Stimulated activated memory B cell treated with anti-CD40 and anti-IgM and Interleukin-4, amounts not matched to agents 10 μg/mL and 1 μg/mL and 100 μg/mL, for 72 hours (primary cell): ENCODE data around the gene TRPC4AP.
"Not testable (repeated sequence)": the region's sequence is repeated elsewhere in the genome, so short reads cannot be mapped to it uniquely, and the experiment has no call there.

Experiments
- ATAC-seq: fragments of 150-1000 bp; cut with Tn5 transposase; 2 replicates; pipeline ENCODE4 v1.10.0; 2021
- H3K27ac Mint-ChIP-seq: one replicate; pipeline ENCODE4 v1.8.0; 2022; ENCODE audit warnings: mild to moderate bottlenecking, mixed read lengths
- H3K27me3 Mint-ChIP-seq: one replicate; pipeline ENCODE4 v1.8.0; 2022; ENCODE audit warnings: mixed read lengths
- H3K36me3 Mint-ChIP-seq: one replicate; pipeline ENCODE4 v1.8.0; 2022; ENCODE audit warnings: mixed read lengths
- H3K4me1 Mint-ChIP-seq: one replicate; pipeline ENCODE4 v1.8.0; 2022; ENCODE audit warnings: mixed read lengths
- H3K4me3 Mint-ChIP-seq: one replicate; pipeline ENCODE4 v1.8.0; 2022; ENCODE audit warnings: mild to moderate bottlenecking, moderate library complexity, mixed read lengths
- H3K9me3 Mint-ChIP-seq: one replicate; pipeline ENCODE4 v1.8.0; 2022; ENCODE audit warnings: mixed read lengths

TRPC4AP gene

DNA sequence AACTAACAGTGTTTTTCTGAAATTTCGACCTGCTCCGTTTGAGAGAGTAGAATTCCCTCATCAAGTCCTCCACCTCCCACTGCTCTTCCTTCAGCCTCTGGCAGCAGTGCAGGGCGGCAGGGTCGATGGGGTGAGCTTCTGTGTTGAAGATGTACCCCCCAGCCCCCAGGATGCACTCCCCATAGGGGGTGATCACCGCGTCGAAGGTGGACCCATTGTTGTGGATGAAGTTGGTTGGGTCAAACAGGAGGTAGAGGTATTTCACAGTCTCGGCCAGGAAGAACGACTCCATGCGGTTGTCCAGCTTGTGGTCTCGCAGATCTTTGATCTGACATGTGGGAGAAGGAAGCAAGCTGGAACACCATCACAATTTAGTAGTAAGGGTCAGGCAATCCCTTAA is 23.0 kb upstream of the TRPC4AP start:
- Mint-ChIP-seq H3K27ac (no peak overlapping the region), H3K27me3 (no peaks in the 10 kb centered on the region), H3K4me3 (no peak overlapping the region), H3K4me1 (peaks cover 5% of the 10 kb centered on the region), H3K9me3 (no peaks in the 10 kb centered on the region), H3K36me3 (peaks cover 47% of the 10 kb centered on the region)
- ATAC-seq: no peak

DNA sequence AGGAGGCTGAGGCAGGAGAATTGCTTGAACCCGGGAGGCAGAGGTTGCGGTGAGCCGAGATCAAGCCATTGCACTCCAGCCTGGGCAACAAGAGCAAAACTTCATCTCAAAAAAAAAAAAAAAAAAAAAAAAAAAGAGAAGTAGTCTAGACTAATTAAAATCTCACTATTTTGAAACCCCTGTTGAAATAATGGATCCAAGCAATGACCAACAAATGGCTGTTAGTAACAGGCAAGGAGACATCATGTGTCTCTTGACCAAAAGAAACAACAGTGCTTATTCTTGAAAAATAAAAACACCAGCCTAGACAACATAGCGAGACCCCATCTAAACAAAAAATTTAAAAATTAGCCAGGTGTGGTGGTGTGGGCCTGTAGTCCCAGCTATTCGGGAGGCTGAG is 19.7 kb upstream of the TRPC4AP start:
- H3K4me1 Mint-ChIP-seq, ATAC-seq, H3K27me3 Mint-ChIP-seq, H3K4me3 Mint-ChIP-seq, H3K9me3 Mint-ChIP-seq, H3K27ac Mint-ChIP-seq: not testable (repeated sequence)
- peaks cover 29% of the 10 kb centered on the region for H3K36me3 Mint-ChIP-seq

DNA sequence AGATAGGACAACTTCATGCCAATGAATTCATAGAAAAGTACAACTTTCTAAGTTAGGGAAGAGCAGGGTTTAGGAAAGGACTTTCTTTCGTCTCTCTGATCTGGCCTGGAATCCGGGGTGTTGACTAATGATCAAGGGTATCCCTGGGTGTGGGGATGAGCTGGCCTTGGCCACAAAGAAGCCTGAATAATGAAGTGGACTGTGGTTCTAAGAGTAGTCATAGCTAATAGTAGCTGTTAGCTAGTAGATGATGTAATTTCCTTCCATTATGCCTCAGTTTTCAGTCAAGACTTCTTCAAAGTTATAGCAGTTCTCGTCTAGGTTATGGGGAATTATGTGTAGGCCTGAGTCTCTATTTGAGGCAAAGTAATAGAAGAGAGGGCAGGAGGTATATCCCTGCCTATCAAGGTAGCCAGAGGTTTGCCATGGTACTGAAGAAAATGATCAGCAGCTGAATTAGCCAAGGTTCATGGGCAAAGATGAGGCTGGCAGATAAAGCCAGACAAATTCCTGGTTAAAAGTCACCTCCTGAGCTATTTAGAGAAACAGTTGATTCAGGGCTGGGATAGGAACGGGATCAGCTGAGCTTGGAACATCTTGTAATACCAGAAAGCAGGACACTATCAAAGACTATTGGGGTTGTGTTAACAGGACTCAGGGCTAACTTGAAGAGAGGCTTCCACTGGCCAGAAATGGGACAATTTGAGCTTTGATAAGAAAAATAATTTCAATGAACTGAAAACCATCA is 18.7 kb upstream of the TRPC4AP start:
- no peak overlapping the region for H3K27ac Mint-ChIP-seq
- peaks cover 24% of the 10 kb centered on the region for H3K36me3 Mint-ChIP-seq
- H3K4me3 Mint-ChIP-seq: no peak overlapping the region
- H3K4me1 Mint-ChIP-seq: no peaks in the 10 kb centered on the region
- H3K27me3 Mint-ChIP-seq: no peaks in the 10 kb centered on the region
- ATAC-seq: no peak
- no peaks in the 10 kb centered on the region for H3K9me3 Mint-ChIP-seq

DNA sequence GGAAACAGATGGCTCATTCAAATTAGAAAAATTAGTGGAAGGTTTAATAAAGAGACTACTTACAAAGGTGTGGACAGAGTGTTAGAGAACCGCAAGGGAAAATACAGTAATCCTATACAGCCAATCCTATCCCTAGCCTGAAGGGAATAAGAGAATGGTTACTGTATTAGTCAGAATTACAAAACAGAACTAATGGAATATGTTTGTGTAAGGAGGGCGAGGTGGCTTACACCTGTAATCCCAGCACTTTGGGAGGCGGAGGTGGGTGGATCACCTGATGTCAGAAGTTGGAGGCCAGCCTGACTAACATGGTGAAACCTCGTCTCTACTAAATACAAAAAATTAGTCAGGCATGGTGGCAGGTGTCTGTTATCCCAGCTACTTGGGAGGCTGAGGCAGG is 16.3 kb upstream of the TRPC4AP start:
- no peaks in the 10 kb centered on the region for H3K27me3 Mint-ChIP-seq
- no peak overlapping the region for H3K4me3 Mint-ChIP-seq
- no peaks in the 10 kb centered on the region for H3K9me3 Mint-ChIP-seq
- H3K36me3 Mint-ChIP-seq: peaks cover 6% of the 10 kb centered on the region
- H3K27ac Mint-ChIP-seq: no peak overlapping the region
- H3K4me1 Mint-ChIP-seq: no peaks in the 10 kb centered on the region
- no peak for ATAC-seq

DNA sequence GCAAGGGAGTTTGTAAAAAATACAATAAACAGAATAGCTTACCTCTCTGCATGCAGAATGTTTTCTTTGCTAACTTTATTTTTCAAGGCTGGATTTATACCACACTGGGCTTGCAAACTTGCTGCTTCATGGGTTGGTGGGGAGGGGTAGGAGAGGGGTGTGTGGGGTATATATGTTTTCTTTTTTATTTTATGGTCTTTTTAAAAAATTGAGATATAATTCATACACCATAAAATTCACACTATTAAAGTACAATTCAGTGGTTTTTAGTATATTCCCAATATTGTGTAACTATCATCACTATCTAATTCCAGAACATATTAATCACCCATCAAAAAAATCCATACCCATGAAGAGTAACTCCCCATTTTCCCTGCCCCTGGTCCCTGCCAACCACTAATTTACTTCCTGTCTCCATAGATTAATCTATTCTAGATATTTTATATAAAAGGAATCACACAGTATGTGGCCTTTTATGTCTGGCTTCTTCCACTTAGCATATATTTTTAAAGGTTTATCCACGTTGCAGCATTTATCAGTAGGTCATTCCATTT is 14.3 kb upstream of the TRPC4AP start:
- Mint-ChIP-seq H3K4me1 (no peaks in the 10 kb centered on the region), H3K36me3 (peaks cover 6% of the 10 kb centered on the region), H3K4me3 (no peak overlapping the region), H3K9me3 (no peaks in the 10 kb centered on the region), H3K27ac (no peak overlapping the region), H3K27me3 (no peaks in the 10 kb centered on the region)
- ATAC-seq: no peak

DNA sequence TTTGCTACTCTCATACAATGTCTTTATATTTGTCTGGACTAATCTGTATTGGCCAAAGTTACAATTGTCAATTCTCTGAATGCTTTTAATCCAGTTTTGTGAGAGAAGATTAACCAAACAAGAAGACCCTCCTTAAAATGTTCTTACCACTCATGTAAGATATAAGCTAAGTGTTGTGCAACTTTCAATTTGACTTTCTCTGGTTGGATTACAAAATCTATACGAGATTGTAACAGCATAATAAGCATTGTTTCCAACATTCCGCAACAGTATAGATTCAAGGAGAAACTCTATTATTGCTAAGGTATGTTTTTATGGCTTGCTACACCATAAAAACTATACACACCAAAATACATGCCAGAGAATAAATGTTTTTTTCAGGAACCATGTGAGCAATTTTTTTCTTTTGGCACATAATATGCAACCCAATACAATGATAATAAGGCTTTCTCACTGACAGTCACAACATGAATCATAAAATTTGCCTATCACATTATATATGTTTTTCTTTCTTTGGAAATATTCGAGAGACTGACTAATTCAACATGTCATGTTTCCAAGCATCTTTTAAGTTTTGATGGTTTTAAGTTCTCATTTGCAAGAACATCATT is 12.2 kb upstream of the TRPC4AP start:
- Mint-ChIP-seq H3K9me3 (no peaks in the 10 kb centered on the region), H3K27me3 (no peaks in the 10 kb centered on the region), H3K27ac (no peak overlapping the region), H3K36me3 (no peaks in the 10 kb centered on the region), H3K4me3 (no peak overlapping the region), H3K4me1 (peaks cover 7% of the 10 kb centered on the region)
- no peak for ATAC-seq

DNA sequence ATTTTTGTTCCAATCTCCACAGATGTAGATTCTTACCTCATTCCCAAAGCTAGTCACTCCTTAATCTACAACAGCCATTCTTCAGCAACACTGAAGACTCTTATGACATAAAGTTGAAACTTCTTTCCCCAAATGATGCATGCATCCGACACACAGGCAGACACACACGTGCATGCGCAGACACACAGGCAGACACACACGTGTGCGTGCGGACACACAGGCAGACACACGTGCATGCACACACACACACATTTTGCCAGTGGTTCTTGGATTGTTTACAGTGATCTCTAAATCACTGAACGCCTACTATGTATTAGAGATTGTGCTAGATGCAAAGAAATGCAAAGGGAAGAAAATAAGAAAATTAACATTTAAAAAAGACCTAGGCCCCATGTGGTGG is 9.0 kb upstream of the TRPC4AP start:
- Mint-ChIP-seq H3K27me3 (no peaks in the 10 kb centered on the region), H3K36me3 (no peaks in the 10 kb centered on the region), H3K4me1 (peaks cover 7% of the 10 kb centered on the region), H3K27ac (no peak overlapping the region), H3K9me3 (no peaks in the 10 kb centered on the region), H3K4me3 (no peak overlapping the region)
- no peak for ATAC-seq

DNA sequence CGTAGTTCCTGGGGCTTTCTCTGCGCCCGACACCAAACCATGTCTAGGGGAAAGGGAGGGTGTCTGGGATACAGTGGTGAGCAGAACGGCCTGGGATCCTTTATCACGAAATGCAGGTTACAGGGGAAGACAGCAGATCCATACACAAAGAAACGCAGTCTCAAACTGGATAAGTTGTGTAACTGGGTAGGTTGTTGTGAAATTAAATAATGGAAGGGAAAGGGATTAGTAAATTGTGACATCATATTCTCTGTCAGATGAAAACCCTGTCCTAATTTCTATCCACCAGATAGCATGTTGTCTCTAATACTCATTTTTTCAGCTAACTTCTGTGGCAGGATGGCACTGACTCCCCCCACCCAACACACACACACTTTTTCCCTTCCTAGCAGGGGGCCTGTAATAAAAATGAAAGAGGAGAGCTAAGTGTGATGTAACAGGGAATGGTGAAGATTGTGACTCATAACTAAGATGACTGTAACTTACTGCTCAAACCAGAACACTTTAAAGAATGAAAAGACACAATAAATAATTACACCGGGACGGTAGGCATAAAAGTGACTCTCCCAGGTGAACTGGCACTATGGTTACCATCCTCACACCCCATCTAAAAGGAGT is 769 bp upstream of the TRPC4AP start:
- peaks cover 6% of the 10 kb centered on the region for H3K36me3 Mint-ChIP-seq
- H3K9me3 Mint-ChIP-seq: no peaks in the 10 kb centered on the region
- peak overlapping the region; percentile 81 for H3K4me3 Mint-ChIP-seq
- no peak for ATAC-seq
- H3K27me3 Mint-ChIP-seq: no peaks in the 10 kb centered on the region
- peak overlapping the region; percentile 92 for H3K27ac Mint-ChIP-seq
- peaks cover 50% of the 10 kb centered on the region for H3K4me1 Mint-ChIP-seq

DNA sequence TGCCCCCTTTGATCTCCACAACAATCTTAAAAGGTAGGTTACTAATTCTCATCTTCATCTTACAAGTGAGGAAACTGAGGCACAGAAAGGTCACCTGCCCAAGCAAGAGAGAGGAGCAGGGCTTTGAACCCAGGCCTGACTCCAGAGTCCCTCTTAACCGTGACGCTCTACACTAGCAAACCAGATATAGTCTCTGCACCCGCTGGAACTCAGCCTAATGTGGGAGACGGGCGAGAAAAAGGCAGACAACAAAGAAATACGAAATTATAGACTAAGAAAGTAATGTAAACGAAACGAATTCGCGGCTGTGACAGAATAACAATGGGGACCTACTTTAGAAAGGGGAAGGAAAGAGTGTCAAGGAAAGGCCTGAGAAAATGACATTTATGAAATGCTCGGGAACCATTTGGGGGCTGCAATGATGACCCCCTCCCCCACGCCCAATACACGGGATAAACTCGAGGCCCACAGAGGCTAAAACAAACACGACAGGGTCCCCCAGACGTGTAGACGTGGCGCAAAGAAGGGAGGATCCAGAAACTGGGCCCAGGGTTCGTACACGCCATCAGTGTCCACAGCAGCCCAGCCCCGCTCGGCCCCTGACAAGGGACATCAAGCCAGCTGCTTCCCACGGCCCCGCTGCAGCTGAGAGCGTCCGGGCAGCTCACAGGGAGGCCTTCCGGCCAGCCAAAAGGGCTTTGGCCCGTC is 637 bp downstream of the TRPC4AP start:
- no peaks in the 10 kb centered on the region for H3K9me3 Mint-ChIP-seq
- peak overlapping the region; percentile 81 for H3K4me3 Mint-ChIP-seq
- H3K36me3 Mint-ChIP-seq: peaks cover 12% of the 10 kb centered on the region
- peak; percentile 43 for ATAC-seq
- H3K27me3 Mint-ChIP-seq: no peaks in the 10 kb centered on the region
- peaks cover 51% of the 10 kb centered on the region for H3K4me1 Mint-ChIP-seq
- peak overlapping the region; percentile 92 for H3K27ac Mint-ChIP-seq

DNA sequence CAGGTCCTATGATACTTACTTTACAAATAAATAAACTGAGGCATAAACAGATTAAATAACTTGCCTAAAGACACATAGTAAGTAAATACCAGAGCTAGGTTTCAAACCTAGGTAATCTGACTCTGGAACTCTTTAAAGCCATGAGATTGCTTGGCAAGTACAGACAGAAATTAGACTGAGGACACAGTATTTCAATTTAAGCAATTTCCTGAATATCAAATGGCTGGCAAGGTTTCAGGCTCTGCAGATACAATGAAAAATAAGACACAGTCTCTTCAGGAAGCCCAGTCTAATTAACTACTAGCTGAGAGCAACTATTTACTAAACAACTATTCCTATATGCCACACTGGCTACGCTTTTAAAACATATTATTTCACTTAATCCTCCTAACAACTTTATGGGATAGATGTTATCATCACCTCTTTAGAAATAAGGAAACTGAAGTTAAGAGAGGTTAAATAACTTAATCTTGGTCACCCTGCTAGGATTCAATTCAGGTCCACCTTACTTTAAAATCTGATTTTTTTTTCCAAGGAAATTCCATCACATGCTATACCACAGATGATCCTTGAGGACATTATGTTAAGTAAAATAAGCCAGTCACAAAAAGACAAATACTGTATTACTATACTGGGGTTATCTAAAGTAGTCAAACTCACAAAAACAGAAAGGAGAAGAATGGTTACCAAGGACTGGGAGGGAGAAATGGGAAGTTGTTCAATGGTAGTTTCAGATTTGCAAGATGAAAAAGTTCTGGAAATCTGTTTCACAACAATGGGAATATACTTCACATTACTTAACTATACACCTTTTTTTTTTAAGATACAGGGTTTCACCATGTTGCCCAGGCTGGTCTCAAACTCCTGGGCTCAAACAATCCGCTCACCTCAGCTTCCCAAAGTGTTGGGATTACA is 4.1 kb downstream of the TRPC4AP start:
- Mint-ChIP-seq H3K9me3 (no peaks in the 10 kb centered on the region), H3K27ac (no peak overlapping the region), H3K36me3 (peaks cover 12% of the 10 kb centered on the region), H3K4me3 (no peak overlapping the region), H3K4me1 (peaks cover 47% of the 10 kb centered on the region), H3K27me3 (no peaks in the 10 kb centered on the region)
- no peak for ATAC-seq

DNA sequence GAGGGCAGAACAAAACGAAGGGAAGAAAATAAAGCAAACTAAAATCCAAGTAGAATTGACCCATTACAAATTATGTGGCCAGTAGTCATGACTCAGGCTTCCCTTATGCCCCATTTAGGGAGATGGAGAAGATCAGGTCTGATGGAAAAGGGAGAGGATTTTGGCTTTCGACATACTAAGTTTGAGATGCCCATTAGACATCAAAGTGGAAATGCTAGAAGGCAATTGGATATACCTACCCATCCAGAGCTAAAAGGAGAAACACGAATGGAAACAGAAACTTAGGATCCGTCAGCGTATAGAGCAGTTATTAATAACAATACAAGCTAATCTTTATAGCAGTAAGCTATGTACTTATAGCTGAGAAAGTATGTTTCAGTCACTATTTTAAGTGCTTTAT is 4.8 kb downstream of the TRPC4AP start:
- no peak for ATAC-seq
- Mint-ChIP-seq H3K4me3 (no peak overlapping the region), H3K36me3 (peaks cover 12% of the 10 kb centered on the region), H3K4me1 (peaks cover 47% of the 10 kb centered on the region), H3K9me3 (no peaks in the 10 kb centered on the region), H3K27me3 (no peaks in the 10 kb centered on the region), H3K27ac (no peak overlapping the region)

DNA sequence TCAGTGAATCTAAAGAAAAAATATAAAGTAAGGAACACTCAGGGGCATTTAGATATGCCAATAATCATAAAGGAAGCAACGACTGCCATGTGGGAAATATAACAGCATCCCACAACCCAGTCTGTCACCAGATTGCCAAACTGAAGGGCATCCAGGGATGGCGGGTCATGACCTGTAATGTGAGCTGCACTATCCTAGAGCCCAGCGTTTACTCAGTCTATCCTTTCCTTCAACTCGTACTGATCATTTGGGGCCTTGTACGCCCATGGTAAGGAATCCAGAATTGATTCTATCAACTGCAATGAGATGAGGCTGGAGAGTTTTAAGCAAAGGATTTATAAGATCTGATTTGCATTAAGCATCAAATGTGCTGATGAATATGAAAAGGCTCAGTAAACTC is 5.3 kb downstream of the TRPC4AP start:
- Mint-ChIP-seq H3K4me3 (no peak overlapping the region), H3K4me1 (peaks cover 49% of the 10 kb centered on the region), H3K27me3 (no peaks in the 10 kb centered on the region), H3K9me3 (no peaks in the 10 kb centered on the region), H3K36me3 (peaks cover 12% of the 10 kb centered on the region), H3K27ac (no peak overlapping the region)
- ATAC-seq: no peak

DNA sequence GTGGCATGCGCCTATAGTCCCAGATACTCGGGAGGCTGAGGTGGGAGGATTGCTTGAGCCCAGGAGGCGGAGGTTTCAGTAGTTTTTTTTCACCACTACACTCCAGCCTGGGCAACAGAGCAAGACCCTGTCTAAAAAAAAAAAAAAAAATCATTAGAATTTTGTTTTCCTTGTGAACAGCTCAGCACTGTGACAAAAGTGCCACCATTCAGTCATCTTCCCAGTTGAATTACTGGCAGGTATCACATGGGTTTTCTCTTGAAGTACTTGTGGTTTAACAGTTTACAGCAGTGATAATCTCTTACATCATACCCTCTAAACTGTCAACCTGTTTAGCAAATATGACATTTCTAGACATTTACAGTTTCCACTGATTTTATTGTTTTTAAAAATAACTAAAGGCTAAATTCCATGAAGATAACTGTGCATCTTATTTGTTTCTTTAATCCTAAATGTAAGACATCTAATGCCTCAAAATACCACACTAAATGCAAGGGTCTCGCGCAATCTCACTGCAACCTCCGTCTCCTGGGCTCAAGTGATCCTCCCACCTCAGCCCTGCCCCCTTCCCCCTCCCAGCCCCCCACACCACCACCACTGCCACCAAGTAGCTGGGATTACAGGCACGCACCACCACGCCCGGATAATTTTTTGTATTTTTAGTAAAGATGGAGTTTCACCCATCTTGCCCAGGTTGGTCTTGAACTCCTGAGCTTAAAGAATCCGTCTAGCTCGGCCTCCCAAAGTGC is 7.0 kb downstream of the TRPC4AP start:
- Mint-ChIP-seq H3K4me3 (no peak overlapping the region), H3K27ac (no peak overlapping the region), H3K36me3 (peaks cover 12% of the 10 kb centered on the region), H3K9me3 (no peaks in the 10 kb centered on the region), H3K27me3 (no peaks in the 10 kb centered on the region), H3K4me1 (peaks cover 42% of the 10 kb centered on the region)
- ATAC-seq: no peak

DNA sequence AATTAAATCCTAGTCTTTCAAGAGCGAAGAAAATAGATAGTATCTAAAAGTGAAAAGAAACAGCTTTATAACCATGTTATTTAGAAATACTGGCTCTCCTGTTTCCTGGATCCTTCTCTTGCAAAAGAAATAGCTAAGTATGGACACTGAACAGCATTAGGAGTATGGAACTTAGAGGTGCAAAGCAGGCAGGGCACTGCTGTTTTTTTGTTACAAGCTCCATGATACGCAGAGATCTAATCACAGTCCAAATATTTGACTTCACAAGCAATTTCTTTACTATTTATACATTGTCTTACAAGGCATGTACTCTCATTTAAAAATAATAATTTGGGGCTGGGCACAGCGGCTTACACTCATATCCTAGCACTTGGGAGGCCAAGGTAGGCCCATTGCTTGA is 7.6 kb downstream of the TRPC4AP start:
- no peaks in the 10 kb centered on the region for H3K27me3 Mint-ChIP-seq
- no peak overlapping the region for H3K27ac Mint-ChIP-seq
- H3K9me3 Mint-ChIP-seq: no peaks in the 10 kb centered on the region
- H3K4me3 Mint-ChIP-seq: no peak overlapping the region
- H3K36me3 Mint-ChIP-seq: peaks cover 12% of the 10 kb centered on the region
- peaks cover 35% of the 10 kb centered on the region for H3K4me1 Mint-ChIP-seq
- no peak for ATAC-seq
